H1 (cell line): ENCODE data around the gene ARMS2. TPM values are rescaled to one million over a fixed set of nuclear protein-coding genes. Genes with fewer than 3 reads are reported as not detected.

Source experiments
- CTCF ChIA-PET: fragments of 300-600 bp; sonication (Branson Sonifier 250); formaldehyde crosslinking; loops from one replicate; lab custom pipeline; 2021; ENCODE audit not compliant: partially characterized antibody; lab: Charles Lee
- POLR2A ChIA-PET: fragments of 300-600 bp; sonication (Branson Sonifier 250); formaldehyde crosslinking; loops from one replicate; lab custom pipeline; 2021; ENCODE audit warnings: inconsistent platforms; ENCODE audit not compliant: partially characterized antibody; lab: Charles Lee
- DNase-seq, 2 experiments: peaks; one replicate each; pipeline versions ENCODE4 v3.0.0 to v3.0.0-alpha.2; 2010 to 2022; ENCODE audit warnings: low spot score in 2 of 2, low read depth in 1 of 2, mixed read lengths in 1 of 2
- FAIRE-seq: peaks from 2 replicates; lab custom pipeline; 2011; peaks lifted over from hg19 to GRCh38; lab: Jason Lieb, UNC
- H2AFZ ChIP-seq: 2 replicates; pipeline ENCODE4 v1.8.1; 2012; ENCODE audit warnings: low read length, inconsistent platforms
- H2AK5ac ChIP-seq: 2 replicates; pipeline ENCODE4 v1.6.1; 2013; ENCODE audit warnings: low read depth, low read length
- H2BK120ac ChIP-seq: replicated peaks from 2 replicates; pipeline ENCODE3; 2013; ENCODE audit warnings: low read depth, low read length, inconsistent platforms
- H2BK12ac ChIP-seq: 2 replicates; pipeline ENCODE4 v1.6.1; 2013; ENCODE audit warnings: low read depth, low read length
- H2BK15ac ChIP-seq: 2 replicates; pipeline ENCODE4 v1.6.1; 2013; ENCODE audit warnings: low read length
- H2BK20ac ChIP-seq: 2 replicates; pipeline ENCODE4 v1.6.1; 2013; ENCODE audit warnings: low read length
- H2BK5ac ChIP-seq: 2 replicates; pipeline ENCODE4 v1.6.1; 2013; ENCODE audit warnings: low read depth, low read length
- H3K14ac ChIP-seq: 2 replicates; pipeline ENCODE4 v1.6.1; 2013; ENCODE audit warnings: inconsistent platforms; ENCODE audit not compliant: insufficient read length
- H3K18ac ChIP-seq: 2 replicates; pipeline ENCODE4 v1.6.1; 2013; ENCODE audit warnings: low read length; ENCODE audit errors: extremely low read depth
- H3K23ac ChIP-seq: 2 replicates; pipeline ENCODE4 v1.6.1; 2013; ENCODE audit warnings: inconsistent platforms; ENCODE audit not compliant: insufficient read length
- H3K23me2 ChIP-seq: 2 replicates; pipeline ENCODE4 v1.6.1; 2013; ENCODE audit warnings: low read depth, low read length
- H3K27ac ChIP-seq: 2 replicates; pipeline ENCODE4 v1.6.1; 2011; ENCODE audit warnings: low read depth, low read length, inconsistent platforms
- H3K27me3 ChIP-seq, 4 experiments: replicated peaks in 1 of 4; 1 replicate in 1 of 4; 2 replicates in 3 of 4; pipeline versions ENCODE4 v1.6.1 to v1.8.1; 2011 to 2013; ENCODE audit warnings: low read length in 3 of 4, mild to moderate bottlenecking in 3 of 4, inconsistent platforms in 2 of 4, mixed read lengths in 2 of 4, moderate library complexity in 1 of 4; ENCODE audit not compliant: control insufficient read depth in 3 of 4, insufficient read depth in 3 of 4; ENCODE audit errors: extremely low read depth in 1 of 4
- H3K36me3 ChIP-seq, 4 experiments: 2 replicates each; pipeline versions ENCODE4 v1.6.1 to v1.8.1; 2011 to 2013; ENCODE audit warnings: mild to moderate bottlenecking in 4 of 4, low read length in 3 of 4, moderate library complexity in 2 of 4, control low read depth in 1 of 4, inconsistent platforms in 1 of 4; ENCODE audit not compliant: insufficient read depth in 4 of 4, control insufficient read depth in 2 of 4
- H3K4ac ChIP-seq: replicated peaks from 2 replicates; pipeline ENCODE3; 2013; ENCODE audit warnings: low read length, low read depth, mixed read lengths, inconsistent platforms; ENCODE audit not compliant: insufficient read length
- H3K4me1 ChIP-seq, 4 experiments: replicated peaks in 1 of 4; 1 replicate in 1 of 4; 2 replicates in 3 of 4; pipeline versions ENCODE4 v1.6.1 to v1.8.1; 2011 to 2013; ENCODE audit warnings: low read length in 3 of 4, inconsistent platforms in 2 of 4, mixed read lengths in 1 of 4; ENCODE audit not compliant: insufficient read depth in 4 of 4, control insufficient read depth in 3 of 4
- H3K4me2 ChIP-seq, 2 experiments: 2 replicates each; pipeline versions ENCODE4 v1.6.1 to v1.8.1; 2011 to 2013; ENCODE audit warnings: low read depth in 2 of 2, low read length in 2 of 2, control low read depth in 1 of 2, inconsistent platforms in 1 of 2, mild to moderate bottlenecking in 1 of 2; ENCODE audit not compliant: insufficient read depth in 1 of 2
- H3K4me3 ChIP-seq, 4 experiments: fragments of 200-600, 300-600 bp in 1 of 4; sonication (generic), shearing (Covaris generic), sonication (Bioruptor Twin) in 1 of 4; 2 replicates each; pipeline versions ENCODE4 v1.5.1 to v1.8.1; 2011 to 2016; ENCODE audit warnings: low read length in 4 of 4, low read depth in 3 of 4, control low read depth in 2 of 4, inconsistent platforms in 2 of 4, mild to moderate bottlenecking in 2 of 4, mixed read lengths in 1 of 4, moderate library complexity in 1 of 4; ENCODE audit not compliant: insufficient read depth in 2 of 4; ENCODE audit errors: extremely low read depth in 1 of 4
- H3K56ac ChIP-seq: replicated peaks from 2 replicates; pipeline ENCODE3; 2013; ENCODE audit warnings: low read depth, mild to moderate bottlenecking, mixed read lengths, low read length, inconsistent platforms; ENCODE audit not compliant: insufficient read length
- H3K79me1 ChIP-seq: 2 replicates; pipeline ENCODE4 v1.6.1; 2013; ENCODE audit warnings: low read depth, low read length, control low read depth
- H3K79me2 ChIP-seq, 2 experiments: 2 replicates each; pipeline versions ENCODE4 v1.6.1 to v1.8.1; 2012 to 2013; ENCODE audit warnings: low read length in 2 of 2, mild to moderate bottlenecking in 2 of 2, inconsistent platforms in 1 of 2; ENCODE audit not compliant: insufficient read depth in 2 of 2, control insufficient read depth in 1 of 2
- H3K9ac ChIP-seq, 4 experiments: replicated peaks in 1 of 4; 1 replicate in 1 of 4; 2 replicates in 3 of 4; pipeline versions ENCODE4 v1.6.1 to v1.8.1; 2011 to 2013; ENCODE audit warnings: low read depth in 3 of 4, low read length in 3 of 4, control low read depth in 2 of 4, mild to moderate bottlenecking in 2 of 4, moderate library complexity in 2 of 4, inconsistent platforms in 1 of 4; ENCODE audit errors: extremely low read depth in 1 of 4
- H3K9me3 ChIP-seq, 2 experiments: 2 replicates each; pipeline versions ENCODE4 v1.6.1 to v1.8.1; 2012 to 2013; ENCODE audit warnings: mild to moderate bottlenecking in 2 of 2, moderate library complexity in 2 of 2, control low read depth in 1 of 2, inconsistent platforms in 1 of 2, low read depth in 1 of 2, low read length in 1 of 2, mixed read lengths in 1 of 2; ENCODE audit not compliant: insufficient read depth in 2 of 2
- H4K20me1 ChIP-seq, 2 experiments: replicated peaks in 1 of 2; 2 replicates each; pipeline versions ENCODE3 to v1.8.1; 2011 to 2013; ENCODE audit warnings: inconsistent platforms in 2 of 2, low read length in 2 of 2, mild to moderate bottlenecking in 1 of 2; ENCODE audit not compliant: insufficient read depth in 2 of 2, control insufficient read depth in 1 of 2
- H4K5ac ChIP-seq: 2 replicates; pipeline ENCODE4 v1.6.1; 2013; ENCODE audit warnings: low read length, low read depth, mixed read lengths, inconsistent platforms; ENCODE audit not compliant: insufficient read length
- H4K8ac ChIP-seq: 2 replicates; pipeline ENCODE4 v1.8.0; 2013; ENCODE audit warnings: mild to moderate bottlenecking, moderate library complexity, low read length, inconsistent platforms; ENCODE audit not compliant: insufficient read depth; ENCODE audit errors: extremely low read depth
- H4K91ac ChIP-seq: replicated peaks from 2 replicates; pipeline ENCODE3; 2013; ENCODE audit warnings: low read length, mixed read lengths, inconsistent platforms; ENCODE audit not compliant: insufficient read length
- ATF2 ChIP-seq: IDR thresholded peaks from 2 replicates; pipeline ENCODE4 v1.6.1; 2012; ENCODE audit warnings: low read length, inconsistent platforms
- CTCF ChIP-seq, 3 experiments: IDR thresholded peaks; 1 replicate in 2 of 3; 2 replicates in 1 of 3; pipeline versions ENCODE4 v1.5.1 to v1.6.1; 2011; ENCODE audit warnings: low read length in 3 of 3, mild to moderate bottlenecking in 3 of 3, inconsistent platforms in 2 of 3, low read depth in 1 of 3, moderate library complexity in 1 of 3; ENCODE audit not compliant: insufficient read depth in 1 of 3; ENCODE audit errors: control extremely low read depth in 1 of 3
- EZH2 ChIP-seq: fragments of 200-600 bp; sonication (generic); IDR thresholded peaks from 2 replicates; pipeline ENCODE4 v1.7.1; 2012; ENCODE audit warnings: low read depth, mild to moderate bottlenecking, moderate library complexity, low read length, inconsistent platforms; ENCODE audit not compliant: severe bottlenecking
- FOSL1 ChIP-seq: IDR thresholded peaks from 2 replicates; pipeline ENCODE4 v1.6.1; 2011; ENCODE audit warnings: mild to moderate bottlenecking, low read depth, low read length, moderate library complexity; ENCODE audit not compliant: insufficient read depth
- KDM4A ChIP-seq: IDR thresholded peaks from one replicate; pipeline ENCODE4 v1.7.1; 2012; ENCODE audit warnings: low read depth, mild to moderate bottlenecking, moderate library complexity, low read length, inconsistent platforms; ENCODE audit not compliant: severe bottlenecking
- RFX5 ChIP-seq: IDR thresholded peaks from 2 replicates; pipeline ENCODE4 v1.6.1; 2011; ENCODE audit warnings: low read depth, low read length, improper control_type of control experiment, borderline replicate concordance
- RXRA ChIP-seq: IDR thresholded peaks from 2 replicates; pipeline ENCODE4 v1.6.1; 2011; ENCODE audit warnings: low read depth, mild to moderate bottlenecking, low read length, moderate library complexity; ENCODE audit not compliant: insufficient read depth
- SP1 ChIP-seq: IDR thresholded peaks from 2 replicates; pipeline ENCODE4 v1.6.1; 2011; ENCODE audit warnings: low read depth, low read length
- SUZ12 ChIP-seq: fragments of 200-600 bp; sonication (generic); IDR thresholded peaks from 2 replicates; pipeline ENCODE4 v1.6.1; 2012; ENCODE audit warnings: mild to moderate bottlenecking, inconsistent platforms, low read length, moderate library complexity, mixed read lengths
- WGBS, 2 experiments: shearing (Covaris generic) in 1 of 2; methylation state at CpG; one replicate each; pipeline versions ENCODE4 v1.1.6 to v1.1.7; 2013 to 2015; ENCODE audit warnings: low lambda C conversion rate in 2 of 2, mixed read lengths in 2 of 2, inconsistent platforms in 1 of 2, low coverage in 1 of 2, missing lambda C conversion rate in 1 of 2; ENCODE audit not compliant: insufficient replicate concordance in 2 of 2, insufficient coverage in 1 of 2, insufficient read length in 1 of 2; ENCODE audit errors: extremely low coverage in 1 of 2, missing lambda C conversion rate in 1 of 2; 5-methylcytosine and 5-hydroxymethylcytosine counted together
- polyA plus RNA-seq, 7 experiments: library from polyadenylated mRNA; depleted of rRNA in 3 of 7; stranded (reverse) in 5 of 7; unstranded in 2 of 7; fragments of >200 nt in 5 of 7; fragments of 200-250 nt in 2 of 7; gene quantifications; 1 replicate in 5 of 7; 2 replicates in 1 of 7; 4 replicates in 1 of 7; pipeline versions ENCODE4 v1.2.1 to v1.2.3, GENCODE V29; 2011 to 2013; ENCODE audit warnings: missing spikeins in 2 of 7, mixed read lengths in 2 of 7
- total RNA-seq: library from RNA; stranded (reverse); fragmentation: NEBNext Ultra II Directional; extraction: Animal tissue kit (Norgen Biotek cat#: 25700); gene quantifications from 2 replicates; pipeline ENCODE4 v1.2.1, GENCODE V29; 2021

The ARMS2 gene
- total and polyA plus RNA-seq, 2 of the 8 experiments (the other 6 are each of a cell fraction or from before 2014, with no cell fraction given): not detected

GRCh38 chr10:122419016-122419415, 35.4 kb upstream of the ARMS2 start:
- Histone ChIP-seq H3K4me3 (no peak overlapping the region), H2AFZ (no peak overlapping the region), H2AK5ac (no peak overlapping the region), H2BK120ac (no peak overlapping the region), H2BK15ac (no peak overlapping the region), H2BK20ac (no peak overlapping the region), H2BK12ac (no peak overlapping the region), H3K79me2 (no peaks in the 10 kb centered on the region), H3K18ac (no peak overlapping the region), H3K27me3 (no peaks in the 10 kb centered on the region), H3K79me1 (no peaks in the 10 kb centered on the region; the same call in 1 of the 2 replicates), H3K36me3 (peaks cover 0 to 34% (median 4%) of the 10 kb centered on the region in 4 experiments; a peak in 5 of 8 replicates), H4K20me1 (no peaks in the 10 kb centered on the region), H3K4ac (no peak overlapping the region), H4K5ac (no peak overlapping the region), H3K4me2 (no peak overlapping the region), H2BK5ac (no peak overlapping the region), H4K91ac (no peak overlapping the region), H3K56ac (no peak overlapping the region), H3K4me1 (0 out of 7 replicates have a peak, but pooled peaks cover 0 to 3% (median 0%) of the 10 kb centered on the region in 4 experiments), H3K9ac (no peak overlapping the region), H3K27ac (no peak overlapping the region), H3K23me2 (no peaks in the 10 kb centered on the region), H3K14ac (no peak overlapping the region), H4K8ac (no peak overlapping the region), H3K9me3 (no peaks in the 10 kb centered on the region), H3K23ac (no peak overlapping the region)
- WGBS, 2 experiments: 90% methylated on average over 1 of the region's 1 CpG; no CpG with 5 or more reads in 1 of the 2 experiments
- CTCF ChIA-PET: interaction anchor here (0.9 to 1.8 kb wide), 4 partner anchors 16 to 139 kb away, joined by 3 to 7 read pairs (median 4); no protein-coding TSS in a partner anchor
- DNase-seq (no peak), FAIRE-seq (peak; percentile 24)
- POLR2A ChIA-PET: no interaction called here
- TF ChIP-seq FOSL1: no peak
- no peak for TF ChIP-seq SUZ12
- TF ChIP-seq KDM4A: no peak
- no peak for TF ChIP-seq EZH2
- no peak for TF ChIP-seq SP1
- no peak for TF ChIP-seq CTCF (IDR thresholded peaks at IDR 0.05; ENCODE audit: control extremely low read depth in 1 of 3, insufficient read depth in 1 of 3, low read depth in 1 of 3, low read length in 3 of 3)
- no peak for TF ChIP-seq ATF2
- TF ChIP-seq RFX5: no peak
- TF ChIP-seq RXRA: no peak
